Kidney glomerular epithelial cell (primary cell): ENCODE data around the gene CCDC86.

Source experiments
- DNase-seq: peaks from one replicate; lab custom pipeline; 2025; lab: John Stamatoyannopoulos, UW

CCDC86 gene

DNA sequence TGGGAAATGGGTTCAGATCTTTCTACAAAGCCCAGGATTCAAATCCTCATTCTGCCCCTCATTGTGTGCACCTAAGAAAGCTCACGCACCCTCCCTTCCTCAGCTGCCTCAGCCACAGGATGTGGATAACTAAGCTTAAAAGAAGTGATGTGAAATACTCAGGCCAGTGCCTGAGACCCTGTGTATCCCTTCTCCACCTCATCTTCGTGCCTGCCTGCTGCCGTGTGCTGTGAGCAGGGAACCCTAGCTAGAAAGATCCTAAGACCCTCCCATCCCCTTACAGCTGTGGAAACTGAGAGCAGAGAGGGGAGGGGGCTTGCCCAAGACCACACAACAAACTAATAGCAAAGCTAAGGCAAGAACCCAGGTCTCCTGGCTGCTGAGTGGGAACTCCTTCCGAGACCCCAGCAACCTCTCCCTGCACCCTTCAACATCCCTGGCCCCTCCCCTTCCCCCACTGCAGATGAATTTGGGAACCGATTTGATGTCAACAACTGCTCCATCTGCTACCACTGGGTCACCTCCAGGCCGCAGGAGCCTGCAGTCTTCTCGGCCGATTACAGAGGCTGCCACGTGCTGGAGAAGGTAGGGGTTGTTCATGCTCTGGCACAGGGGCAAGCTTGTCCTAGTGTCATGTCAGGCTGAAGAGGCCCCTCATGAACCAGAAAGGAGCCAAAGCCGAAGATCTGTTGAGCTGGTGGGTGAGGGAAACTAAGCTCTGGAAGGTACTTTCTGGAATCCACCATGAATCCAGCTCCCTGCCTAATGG, 27.0 kb downstream of the CCDC86 start:
- no peak for DNase-seq

- DNase-seq = no peak
These were observed 27.5 kb downstream of the CCDC86 start for GRCh38 chr11:60869451-60869825.

- DNase-seq = no peak
These were observed 28.4 kb downstream of the CCDC86 start for GRCh38 chr11:60870276-60870675.

DNA sequence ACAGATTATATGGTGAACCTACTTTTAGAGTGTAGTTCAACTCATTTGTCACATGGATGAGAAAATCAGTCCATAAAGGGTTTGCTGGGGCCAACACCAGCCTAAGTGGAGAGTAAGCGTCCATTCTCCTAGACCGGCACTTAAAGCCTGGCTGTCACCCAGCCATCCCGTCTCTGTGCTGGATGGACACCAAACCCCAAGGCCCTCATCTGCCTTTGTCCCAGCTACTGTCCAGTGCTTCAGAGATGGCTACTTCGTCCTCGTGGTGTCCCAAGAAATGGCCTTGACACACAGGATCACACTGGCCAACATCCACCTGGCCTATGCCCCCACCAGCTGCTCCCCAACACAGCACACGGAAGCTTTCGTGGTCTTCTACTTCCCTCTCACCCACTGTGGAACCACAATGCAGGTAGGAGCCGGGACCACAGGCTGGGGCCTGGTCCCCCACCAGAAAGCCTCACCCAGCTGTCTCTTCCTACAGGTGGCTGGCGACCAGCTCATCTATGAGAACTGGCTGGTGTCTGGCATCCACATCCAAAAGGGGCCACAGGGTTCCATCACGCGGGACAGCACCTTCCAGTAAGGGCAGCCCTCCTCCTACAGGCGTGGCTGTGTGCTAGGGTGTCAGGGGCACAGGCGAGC, 28.9 kb downstream of the CCDC86 start:
- DNase-seq = no peak

DNA sequence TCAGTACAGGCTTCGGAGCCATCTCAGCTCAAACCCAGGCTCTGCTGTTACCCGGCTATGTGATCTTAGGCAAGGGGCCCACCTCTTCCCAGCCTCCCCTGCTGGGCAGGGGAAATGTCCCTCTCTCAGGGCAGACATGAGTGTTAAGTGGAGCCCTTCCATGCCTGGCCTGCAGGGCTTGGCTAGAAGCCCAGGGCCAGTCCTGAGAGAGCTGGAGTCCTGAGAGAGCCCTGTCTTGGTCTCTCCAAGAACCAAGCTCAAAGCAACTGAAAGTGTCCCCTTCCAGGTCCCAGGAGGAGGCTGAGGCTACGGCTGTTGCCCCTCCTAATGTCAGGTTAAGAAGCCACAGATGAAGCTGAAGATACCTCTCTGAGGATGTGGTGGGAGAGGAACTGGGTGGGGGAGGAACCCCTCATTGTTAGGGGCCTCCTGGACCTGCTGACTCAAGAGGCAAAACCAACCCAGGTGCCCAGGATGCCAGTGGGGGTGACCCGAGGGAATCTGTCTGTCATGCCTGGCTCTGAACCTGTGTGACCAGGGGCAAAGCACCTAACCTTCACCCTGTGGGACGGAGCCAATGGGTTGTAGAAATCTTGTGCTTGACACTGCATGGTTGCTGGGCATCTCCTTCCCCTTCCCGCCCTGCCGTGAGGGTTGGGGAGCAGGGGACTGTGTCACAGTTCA, 29.6 kb downstream of the CCDC86 start:
- DNase-seq = no peak

- DNase-seq = no peak
These were observed 30.4 kb downstream of the CCDC86 start for GRCh38 chr11:60872124-60872960.

DNA sequence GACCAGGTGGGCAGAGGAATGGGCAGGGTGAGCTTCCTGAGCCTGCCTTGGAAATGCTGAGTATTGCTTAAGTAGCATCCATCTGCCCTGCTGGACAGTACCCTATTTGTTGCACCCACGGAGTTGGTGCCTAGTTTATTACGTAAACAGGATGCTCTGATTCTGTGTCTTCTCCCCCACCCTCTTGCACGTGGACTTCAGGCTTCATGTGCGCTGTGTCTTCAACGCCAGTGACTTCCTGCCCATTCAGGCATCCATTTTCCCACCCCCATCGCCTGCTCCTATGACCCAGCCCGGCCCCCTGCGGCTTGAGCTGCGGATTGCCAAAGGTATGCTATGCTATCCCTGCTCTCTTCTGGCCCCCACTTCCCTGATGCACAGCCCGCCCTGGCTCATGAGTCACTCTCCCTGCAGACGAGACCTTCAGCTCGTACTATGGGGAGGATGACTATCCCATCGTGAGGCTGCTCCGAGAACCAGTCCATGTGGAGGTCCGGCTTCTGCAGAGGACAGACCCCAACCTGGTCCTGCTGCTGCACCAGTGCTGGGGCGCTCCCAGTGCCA, 31.1 kb downstream of the CCDC86 start:
- DNase-seq = peak; percentile 20

DNA sequence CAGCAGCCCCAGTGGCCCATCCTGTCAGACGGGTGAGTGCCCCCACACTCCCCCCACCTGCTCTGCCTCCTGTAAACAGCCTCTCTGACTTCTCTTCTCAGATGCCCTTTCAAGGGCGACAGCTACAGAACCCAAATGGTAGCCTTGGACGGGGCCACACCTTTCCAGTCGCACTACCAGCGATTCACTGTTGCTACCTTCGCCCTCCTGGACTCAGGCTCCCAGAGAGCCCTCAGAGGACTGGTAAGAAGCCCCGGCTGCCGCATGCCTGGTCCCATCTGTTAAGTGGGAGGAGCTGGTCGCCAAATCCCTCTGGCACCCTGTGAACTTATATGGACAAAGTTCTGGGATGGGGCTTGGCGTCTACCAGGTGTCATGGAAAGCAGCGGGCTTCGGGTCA, 31.6 kb downstream of the CCDC86 start:
- no peak for DNase-seq

- no peak for DNase-seq
These were observed 32.8 kb downstream of the CCDC86 start for GRCh38 chr11:60874421-60875365.

DNA sequence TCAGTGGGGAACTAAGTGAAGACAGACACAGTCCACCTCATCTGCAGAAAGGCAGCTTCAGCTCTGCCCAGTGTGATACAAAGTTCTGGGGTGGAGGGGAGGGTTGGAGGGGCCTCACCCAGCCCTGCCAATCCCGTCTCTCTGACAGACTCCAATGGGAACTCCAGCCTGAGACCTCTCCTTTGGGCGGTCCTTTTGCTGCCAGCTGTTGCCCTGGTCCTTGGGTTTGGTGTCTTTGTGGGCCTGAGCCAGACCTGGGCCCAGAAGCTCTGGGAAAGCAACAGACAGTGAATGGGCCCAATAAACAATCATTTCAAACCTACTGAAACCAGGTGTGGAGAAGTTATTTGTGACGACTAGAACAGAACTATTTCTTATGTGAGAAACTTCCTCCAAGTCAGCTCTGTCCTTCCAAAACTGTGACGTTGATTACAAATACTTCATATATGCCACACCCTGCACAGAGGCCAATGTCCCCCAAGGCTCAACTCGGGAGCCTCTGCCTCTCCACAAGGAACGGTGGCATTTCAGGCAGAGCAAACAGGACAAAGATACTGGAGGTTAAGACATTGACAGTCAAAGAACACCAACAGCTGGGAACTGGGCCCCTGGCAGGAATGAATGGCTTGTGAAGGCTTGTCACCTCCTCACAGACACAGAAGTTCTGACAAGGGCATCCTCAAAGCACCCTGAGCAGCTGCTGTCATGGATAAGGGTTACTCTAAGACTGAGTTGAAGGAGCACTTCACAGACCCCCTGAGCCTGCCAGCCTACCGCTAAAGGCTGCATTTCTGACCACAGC, 33.7 kb downstream of the CCDC86 start:
- no peak for DNase-seq

- no peak for DNase-seq
These were observed 34.2 kb downstream of the CCDC86 start for GRCh38 chr11:60876168-60876485.

- no peak for DNase-seq
These were observed 36.6 kb downstream of the CCDC86 start for GRCh38 chr11:60878245-60879101.

- no peak for DNase-seq
These were observed 37.2 kb downstream of the CCDC86 start for GRCh38 chr11:60879104-60879503.

DNA sequence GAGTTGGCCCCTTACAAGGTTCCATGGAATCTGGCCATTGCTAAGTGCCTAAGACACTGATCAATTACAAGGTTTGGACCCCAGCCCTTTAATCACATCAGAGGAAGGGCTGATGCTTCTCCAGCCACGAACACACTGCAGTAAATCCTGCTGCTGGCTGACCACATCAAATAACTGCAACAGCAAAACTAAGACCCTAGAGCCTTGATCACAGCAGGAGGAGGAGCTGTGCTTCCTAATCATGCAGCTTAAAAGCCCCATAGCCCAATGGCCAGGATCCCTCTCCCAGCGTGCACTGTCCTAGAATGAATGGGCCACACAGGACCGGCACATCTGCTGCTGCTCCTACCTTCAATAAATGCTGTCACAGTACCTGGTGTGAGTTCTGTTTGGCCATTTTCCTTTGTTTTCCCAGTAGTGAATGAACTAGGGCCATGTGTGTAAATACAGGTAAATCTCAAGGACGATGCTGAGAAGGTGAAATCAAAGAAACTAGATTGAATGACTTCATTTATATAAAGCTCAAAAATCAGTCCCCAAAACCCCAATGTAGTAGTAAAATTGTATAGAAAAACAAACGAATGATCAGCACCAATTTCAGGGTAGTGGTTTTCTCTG, 38.2 kb downstream of the CCDC86 start:
- DNase-seq = no peak

DNA sequence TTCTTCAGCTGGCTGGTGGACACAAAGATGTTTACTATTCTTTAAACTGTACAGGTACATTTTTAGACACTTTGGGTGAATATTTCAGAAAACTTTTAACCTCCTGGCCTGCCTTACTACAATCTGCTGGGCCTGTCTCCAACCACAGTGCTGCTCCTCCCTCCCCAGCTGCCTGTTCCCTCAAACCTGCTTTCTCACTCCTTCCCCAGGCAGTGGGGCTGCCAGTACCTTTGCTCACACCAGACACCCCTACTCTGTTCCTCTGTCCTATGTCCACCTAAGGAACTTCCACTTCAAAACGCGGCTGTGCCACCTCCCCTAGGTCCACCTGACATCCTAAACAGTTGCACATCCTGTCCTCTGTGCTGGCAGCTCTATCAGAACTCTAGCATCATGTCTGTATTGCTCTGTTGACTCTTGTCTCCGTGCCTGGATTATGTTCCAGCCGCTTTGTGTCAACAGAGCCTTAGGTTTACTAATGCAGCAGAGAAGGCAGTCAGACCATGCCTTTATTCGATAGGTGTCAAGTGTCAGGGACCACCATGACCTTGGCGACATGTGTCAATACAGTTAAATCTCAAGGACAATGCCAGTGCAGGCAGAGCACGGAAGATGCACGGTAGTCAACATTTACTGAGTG, 38.9 kb downstream of the CCDC86 start:
- DNase-seq = no peak

- DNase-seq = peak; percentile 34
These were observed 45.6 kb downstream of the CCDC86 start for GRCh38 chr11:60887556-60887955.

DNA sequence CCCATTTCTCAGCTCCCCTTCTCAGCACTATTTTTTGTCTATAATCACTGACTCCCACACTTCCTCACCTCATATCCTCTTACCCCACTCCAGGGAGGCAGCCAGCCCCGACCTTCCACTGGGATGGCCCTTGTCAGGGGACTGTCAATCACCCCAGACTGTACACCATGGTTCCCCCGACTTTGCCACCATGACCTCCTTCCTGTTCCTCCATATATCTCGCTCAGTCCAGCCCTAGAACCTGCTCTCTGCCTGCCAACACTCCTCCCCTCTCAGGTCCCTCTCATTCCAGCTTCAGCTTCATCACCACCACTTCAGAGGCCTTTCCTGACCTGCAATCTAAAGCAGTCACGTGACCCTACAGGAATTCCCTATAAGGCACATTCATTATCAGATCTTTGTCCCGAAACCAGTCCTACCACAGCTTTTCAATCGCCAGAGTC, 48.0 kb downstream of the CCDC86 start:
- no peak for DNase-seq

DNA sequence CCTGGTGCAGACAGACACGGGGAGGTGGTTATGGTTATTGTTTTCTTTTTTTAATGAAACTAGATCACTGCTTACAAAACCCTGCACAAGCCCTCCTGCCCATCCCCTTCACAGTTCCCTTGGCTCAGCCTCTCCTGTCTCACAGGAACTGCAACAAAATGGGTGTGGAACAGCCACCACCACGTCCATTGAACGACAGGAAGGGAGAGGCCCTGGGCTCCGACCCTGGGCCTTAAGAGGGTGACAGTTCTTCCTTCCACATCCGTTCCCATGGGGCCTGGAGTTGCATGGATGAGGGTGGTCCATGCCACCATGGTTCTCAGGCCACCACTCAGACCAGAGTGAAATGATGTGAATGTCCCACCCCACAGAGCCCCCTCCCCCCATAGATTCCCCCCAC, 48.8 kb downstream of the CCDC86 start:
- DNase-seq = no peak
